B cell (primary cell): ENCODE results near the gene MICAL3. TPM values are rescaled to one million over a fixed set of nuclear protein-coding genes. Genes with fewer than 3 reads are reported as not detected.

ENCODE experiments used
- ATAC-seq: fragments of 200-7000 bp; cut with Tn5 transposase; one replicate; pipeline ENCODE4 v1.10.0; 2021; ENCODE audit warnings: low read depth, mild to moderate bottlenecking, moderate number of reproducible peaks, moderate library complexity
- CTCF ChIA-PET: fragments of 350-600 bp; sonication (Branson Sonifier 250); formaldehyde crosslinking; loops from one replicate; lab custom pipeline; 2021; ENCODE audit warnings: antibody characterized with exemption, inconsistent platforms; lab: Charles Lee
- POLR2A ChIA-PET: fragments of 350-600 bp; sonication (Branson Sonifier 250); formaldehyde crosslinking; loops from one replicate; lab custom pipeline; 2021; ENCODE audit warnings: antibody characterized with exemption; lab: Charles Lee
- DNase-seq: peaks from one replicate; pipeline ENCODE4 v3.0.0; 2013
- H2AFZ ChIP-seq: 2 replicates; pipeline ENCODE4 v1.6.1; 2012; ENCODE audit warnings: mild to moderate bottlenecking, low read depth, low read length; ENCODE audit not compliant: insufficient read depth, poor library complexity, severe bottlenecking
- H3K27ac ChIP-seq, 2 donors: 1 replicate in 1 of 2; 2 replicates in 1 of 2; pipeline ENCODE4 v1.5.1; 2012 to 2013; ENCODE audit warnings: low read length in 2 of 2, mild to moderate bottlenecking in 2 of 2, moderate library complexity in 1 of 2
- H3K27me3 ChIP-seq, 4 experiments: fragments of 200-600 bp in 1 of 4; sonication (generic) in 1 of 4; replicated peaks in 1 of 4; 1 replicate in 2 of 4; 2 replicates in 2 of 4; pipeline versions ENCODE4 v1.6.1 to v1.7.0; 2013 to 2016; ENCODE audit warnings: low read length in 3 of 4, mild to moderate bottlenecking in 2 of 4, mixed read lengths in 1 of 4, moderate library complexity in 1 of 4; ENCODE audit not compliant: insufficient read depth in 4 of 4, control insufficient read depth in 3 of 4; ENCODE audit errors: control extremely low read depth in 1 of 4
- H3K36me3 ChIP-seq, 2 experiments: replicated peaks in 1 of 2; 1 replicate in 1 of 2; 2 replicates in 1 of 2; pipeline versions ENCODE4 v1.6.1 to v1.7.1; 2013; ENCODE audit warnings: low read length in 1 of 2; ENCODE audit not compliant: insufficient read depth in 2 of 2, control insufficient read depth in 1 of 2; ENCODE audit errors: control extremely low read depth in 1 of 2, extremely low read depth in 1 of 2
- H3K4me1 ChIP-seq, 2 donors: fragments of 200-600 bp in 1 of 2; sonication (generic) in 1 of 2; 1 replicate in 1 of 2; 2 replicates in 1 of 2; pipeline versions ENCODE4 v1.5.1 to v1.6.1; 2013 to 2017; ENCODE audit warnings: low read length in 2 of 2; ENCODE audit not compliant: control insufficient read depth in 2 of 2, insufficient read depth in 2 of 2
- H3K4me2 ChIP-seq: replicated peaks from 2 replicates; pipeline ENCODE3; 2012; ENCODE audit warnings: mild to moderate bottlenecking, low read depth, low read length; ENCODE audit not compliant: poor library complexity, severe bottlenecking
- H3K4me3 ChIP-seq, 5 experiments: fragments of 200-600 bp in 1 of 5; sonication (generic) in 1 of 5; 1 replicate in 3 of 5; 2 replicates in 2 of 5; pipeline versions ENCODE4 v1.5.1 to v1.7.0; 2011 to 2016; ENCODE audit warnings: low read length in 4 of 5, mild to moderate bottlenecking in 4 of 5, low read depth in 2 of 5, control low read depth in 1 of 5, moderate library complexity in 1 of 5; ENCODE audit not compliant: insufficient read depth in 1 of 5; ENCODE audit errors: control extremely low read depth in 1 of 5, extremely low read depth in 1 of 5
- H3K79me2 ChIP-seq: fragments of 200-600 bp; sonication (generic); one replicate; pipeline ENCODE4 v1.6.0; 2016; ENCODE audit warnings: low read length; ENCODE audit not compliant: control insufficient read depth, insufficient read depth
- H3K9ac ChIP-seq: fragments of 200-600 bp; sonication (generic); 2 replicates; pipeline ENCODE4 v1.6.1; 2017; ENCODE audit warnings: mild to moderate bottlenecking, low read length, moderate library complexity
- H3K9me3 ChIP-seq, 3 donors: one replicate each; pipeline versions ENCODE4 v1.6.1 to v1.7.1; 2013; ENCODE audit warnings: low read length in 2 of 3; ENCODE audit not compliant: control insufficient read depth in 2 of 3, insufficient read depth in 1 of 3; ENCODE audit errors: control extremely low read depth in 1 of 3
- H4K20me1 ChIP-seq: 2 replicates; pipeline ENCODE4 v1.6.0; 2012; ENCODE audit warnings: mild to moderate bottlenecking, low read length; ENCODE audit not compliant: insufficient read depth, control insufficient read depth, poor library complexity, severe bottlenecking
- H3K27ac Mint-ChIP-seq: one replicate; pipeline ENCODE4 v1.8.0; 2021; ENCODE audit warnings: mixed read lengths
- H3K27me3 Mint-ChIP-seq: one replicate; pipeline ENCODE4 v1.8.0; 2021; ENCODE audit warnings: mixed read lengths
- H3K4me1 Mint-ChIP-seq: one replicate; pipeline ENCODE4 v1.8.0; 2021; ENCODE audit warnings: mixed read lengths
- H3K4me3 Mint-ChIP-seq: one replicate; pipeline ENCODE4 v1.8.0; 2021; ENCODE audit warnings: mixed read lengths
- H3K9me3 Mint-ChIP-seq: one replicate; pipeline ENCODE4 v1.8.0; 2022; ENCODE audit warnings: mixed read lengths; ENCODE audit not compliant: insufficient read depth
- EZH2 ChIP-seq: IDR thresholded peaks from 2 replicates; pipeline ENCODE4 v1.6.1; 2012; ENCODE audit warnings: borderline replicate concordance, low read depth, mild to moderate bottlenecking, moderate library complexity, low read length; ENCODE audit not compliant: insufficient read depth, poor library complexity, severe bottlenecking
- WGBS: methylation state at CpG from one replicate; pipeline ENCODE4 v1.1.5; 2013; ENCODE audit warnings: missing lambda C conversion rate; ENCODE audit not compliant: insufficient coverage; 5-methylcytosine and 5-hydroxymethylcytosine counted together
- intact Hi-C: fragments of 100-400 bp; cut with micrococcal nuclease; formaldehyde crosslinking; loops from one replicate; pipeline ENCODE4 v1.10.0; 2022
- polyA plus RNA-seq: library from polyadenylated mRNA; depleted of rRNA; stranded (reverse); fragments of >200 nt; gene quantifications from 2 replicates; pipeline ENCODE4 v1.2.3, GENCODE V29; 2012
- total RNA-seq, 2 donors: library from RNA; stranded (reverse); fragments of 120-200 nt in 1 of 2; gene quantifications; 1 replicate in 1 of 2; 2 replicates in 1 of 2; pipeline versions ENCODE4 v1.2.3 to v1.2.4, GENCODE V29; 2013 to 2022
- TF ChIP-seq, protein P1 (sequence below): fragments of 200-600 bp; IDR thresholded peaks from one replicate; pipeline ENCODE4 v1.8.0; 2022; ENCODE audit warnings: antibody characterized with exemption, mild to moderate bottlenecking

Gene MICAL3
- total and polyA plus RNA-seq, 2 donors (not counting 1 experiment from before 2014, with no cell fraction given), result 50.5 to 253 TPM

GRCh38 chr22:17792299-17792698 lies 232.1 kb downstream of the MICAL3 start:
- H4K20me1 ChIP-seq, result peaks cover 9% of the 10 kb centered on the region
- no peak overlapping the region for H3K4me3 ChIP-seq
- Mint-ChIP-seq H3K9me3 (no peaks in the 10 kb centered on the region), H3K27ac (peak overlapping the region; percentile 26), H3K27me3 (no peaks in the 10 kb centered on the region), H3K4me3 (no peak overlapping the region), H3K4me1 (peaks cover 36% of the 10 kb centered on the region)
- H3K4me1 ChIP-seq, result peaks cover 26 to 32% of the 10 kb centered on the region in 2 donors
- DNase-seq (no peak), ATAC-seq (no peak)
- H3K27ac ChIP-seq, result no peak overlapping the region
- H3K9ac ChIP-seq, result no peak overlapping the region
- TF ChIP-seq EZH2, result no peak
- TF ChIP-seq, protein P1, sequence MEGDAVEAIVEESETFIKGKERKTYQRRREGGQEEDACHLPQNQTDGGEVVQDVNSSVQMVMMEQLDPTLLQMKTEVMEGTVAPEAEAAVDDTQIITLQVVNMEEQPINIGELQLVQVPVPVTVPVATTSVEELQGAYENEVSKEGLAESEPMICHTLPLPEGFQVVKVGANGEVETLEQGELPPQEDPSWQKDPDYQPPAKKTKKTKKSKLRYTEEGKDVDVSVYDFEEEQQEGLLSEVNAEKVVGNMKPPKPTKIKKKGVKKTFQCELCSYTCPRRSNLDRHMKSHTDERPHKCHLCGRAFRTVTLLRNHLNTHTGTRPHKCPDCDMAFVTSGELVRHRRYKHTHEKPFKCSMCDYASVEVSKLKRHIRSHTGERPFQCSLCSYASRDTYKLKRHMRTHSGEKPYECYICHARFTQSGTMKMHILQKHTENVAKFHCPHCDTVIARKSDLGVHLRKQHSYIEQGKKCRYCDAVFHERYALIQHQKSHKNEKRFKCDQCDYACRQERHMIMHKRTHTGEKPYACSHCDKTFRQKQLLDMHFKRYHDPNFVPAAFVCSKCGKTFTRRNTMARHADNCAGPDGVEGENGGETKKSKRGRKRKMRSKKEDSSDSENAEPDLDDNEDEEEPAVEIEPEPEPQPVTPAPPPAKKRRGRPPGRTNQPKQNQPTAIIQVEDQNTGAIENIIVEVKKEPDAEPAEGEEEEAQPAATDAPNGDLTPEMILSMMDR, result no peak
- H3K4me2 ChIP-seq, result no peak overlapping the region
- WGBS, result 94% methylated on average over 5 of the region's 5 CpGs
- no peaks in the 10 kb centered on the region for H3K9me3 ChIP-seq
- peaks cover 0 to 65% of the 10 kb centered on the region in 2 experiments for H3K36me3 ChIP-seq
- H3K27me3 ChIP-seq, result no peaks in the 10 kb centered on the region
- H2AFZ ChIP-seq, result no peak overlapping the region
- peaks cover 22% of the 10 kb centered on the region for H3K79me2 ChIP-seq
- POLR2A ChIA-PET, result interaction anchor here (0.6 to 0.7 kb wide), 2 partner anchors 18 to 428 kb away, joined by 3 to 7 read pairs; no protein-coding TSS in a partner anchor
- intact Hi-C loops, result no loop called here
- CTCF ChIA-PET, result no interaction called here

GRCh38 chr22:17791196-17791595 lies 233.2 kb downstream of the MICAL3 start:
- intact Hi-C loops, result no loop called here
- 98% methylated on average over 21 of the region's 21 CpGs for WGBS
- Histone ChIP-seq H3K4me2 (no peak overlapping the region), H3K4me3 (no peak overlapping the region), H4K20me1 (peaks cover 9% of the 10 kb centered on the region), H3K9me3 (no peaks in the 10 kb centered on the region), H3K36me3 (peaks cover 0 to 66% of the 10 kb centered on the region in 2 experiments), H3K9ac (no peak overlapping the region), H3K27me3 (no peaks in the 10 kb centered on the region), H3K4me1 (peaks cover 15 to 21% of the 10 kb centered on the region in 2 donors), H2AFZ (no peak overlapping the region), H3K79me2 (peaks cover 20% of the 10 kb centered on the region), H3K27ac (no peak overlapping the region)
- H3K9me3 Mint-ChIP-seq, result no peaks in the 10 kb centered on the region
- H3K4me3 Mint-ChIP-seq, result no peak overlapping the region
- CTCF ChIA-PET, result no interaction called here
- ATAC-seq, result no peak
- DNase-seq, result no peak
- TF ChIP-seq, protein P1, result no peak
- no peak for TF ChIP-seq EZH2
- peaks cover 25% of the 10 kb centered on the region for H3K4me1 Mint-ChIP-seq
- no peaks in the 10 kb centered on the region for H3K27me3 Mint-ChIP-seq
- H3K27ac Mint-ChIP-seq, result no peak overlapping the region
- POLR2A ChIA-PET, result no interaction called here
